Adrenal gland (tissue), 5 donors: ENCODE results near the gene CDC73.

Experiments used
- CTCF ChIP-seq, 6 experiments: fragments of 450-650 bp in 4 of 6; fragments of 200-600 bp in 2 of 6; sonication (generic) in 1 of 6; IDR thresholded peaks; 1 replicate in 5 of 6; 2 replicates in 1 of 6; pipeline versions ENCODE4 v1.5.1 to v1.8.0; 2016 to 2021; ENCODE audit warnings: antibody characterized with exemption in 6 of 6, mild to moderate bottlenecking in 2 of 6, moderate library complexity in 1 of 6
- POLR2A ChIP-seq, 2 donors: fragments of 450-650 bp; IDR thresholded peaks; one replicate each; pipeline ENCODE4 v1.6.1; 2017; ENCODE audit warnings: antibody characterized with exemption in 2 of 2, mild to moderate bottlenecking in 2 of 2, moderate library complexity in 1 of 2
- donor health status: DM: no; HTN: no; CAD: no.

- TF ChIP-seq CTCF (IDR thresholded peaks at IDR 0.05): no peak
- TF ChIP-seq POLR2A (IDR thresholded peaks at IDR 0.05): no peak
Observed at GRCh38 chr1:193118803-193119730, 2.8 kb upstream of the CDC73 start.
